Kidney epithelial cell (primary cell): Measurements from ENCODE around the gene TLCD3B. TPM values are rescaled to one million over a fixed set of nuclear protein-coding genes. Genes with fewer than 3 reads are reported as not detected.

ENCODE experiments used
- DNase-seq: peaks from one replicate; pipeline ENCODE4 v3.0.0-alpha.2; 2010; ENCODE audit warnings: low read depth
- H3K27me3 ChIP-seq: 2 replicates; pipeline ENCODE4 v1.6.0; 2011; ENCODE audit warnings: low read length; ENCODE audit not compliant: control insufficient read depth, insufficient read depth
- H3K36me3 ChIP-seq: 2 replicates; pipeline ENCODE4 v1.5.1; 2011; ENCODE audit warnings: low read length; ENCODE audit not compliant: control insufficient read depth, insufficient read depth
- H3K4me3 ChIP-seq: 2 replicates; pipeline ENCODE4 v1.5.1; 2011; ENCODE audit warnings: low read depth, mild to moderate bottlenecking, control low read depth, low read length
- total RNA-seq: library from RNA; depleted of rRNA; stranded (reverse); fragments of >200 nt; gene quantifications from 2 replicates; pipeline ENCODE4 v1.2.3, GENCODE V29; 2015
- TF ChIP-seq, protein P1 (sequence below): IDR thresholded peaks from 2 replicates; pipeline ENCODE4 v1.5.1; 2011; ENCODE audit warnings: mild to moderate bottlenecking, moderate library complexity, low read length, control low read depth, inconsistent platforms; ENCODE audit not compliant: insufficient read depth, poor library complexity, severe bottlenecking

TLCD3B gene
- total RNA-seq, 1 donor from 2014 or later, result not detected

DNA sequence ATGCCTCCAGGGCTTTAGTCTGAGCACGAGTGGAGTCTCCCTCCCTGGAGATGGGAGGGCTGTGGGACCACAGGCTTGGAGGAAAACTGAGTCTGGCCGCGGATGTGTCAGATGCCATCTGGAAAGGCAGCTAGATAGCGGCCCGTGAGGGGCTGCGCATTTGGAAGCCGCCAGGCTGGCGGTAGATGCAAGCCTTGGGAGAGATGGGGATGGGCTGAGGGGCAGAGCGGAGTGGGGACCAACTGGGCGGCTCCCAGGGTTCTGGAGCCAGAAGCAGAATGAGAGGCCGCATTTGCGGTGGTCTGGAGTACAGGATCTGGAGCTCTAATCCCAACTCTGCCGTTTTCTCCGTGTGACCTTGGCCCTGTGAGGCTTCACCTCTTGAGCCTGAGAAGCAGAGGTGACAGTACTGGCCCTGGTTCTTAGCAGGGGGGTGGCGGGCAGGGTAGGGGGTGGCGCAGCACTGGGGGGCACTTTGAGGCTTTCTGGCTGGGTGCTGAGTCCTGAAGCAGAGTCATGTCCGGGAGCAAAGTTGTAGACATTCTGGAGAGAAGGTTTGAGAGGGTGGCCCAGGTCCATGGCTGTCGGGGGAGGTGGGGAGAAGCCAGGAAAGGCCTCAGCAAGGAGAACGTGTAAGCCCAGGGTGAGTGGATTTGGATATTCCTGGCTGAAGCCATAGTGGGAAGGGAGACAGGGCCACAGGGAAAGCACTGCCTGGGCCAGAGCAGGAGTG lies 28.3 kb downstream of the TLCD3B start:
- TF ChIP-seq, protein P1, sequence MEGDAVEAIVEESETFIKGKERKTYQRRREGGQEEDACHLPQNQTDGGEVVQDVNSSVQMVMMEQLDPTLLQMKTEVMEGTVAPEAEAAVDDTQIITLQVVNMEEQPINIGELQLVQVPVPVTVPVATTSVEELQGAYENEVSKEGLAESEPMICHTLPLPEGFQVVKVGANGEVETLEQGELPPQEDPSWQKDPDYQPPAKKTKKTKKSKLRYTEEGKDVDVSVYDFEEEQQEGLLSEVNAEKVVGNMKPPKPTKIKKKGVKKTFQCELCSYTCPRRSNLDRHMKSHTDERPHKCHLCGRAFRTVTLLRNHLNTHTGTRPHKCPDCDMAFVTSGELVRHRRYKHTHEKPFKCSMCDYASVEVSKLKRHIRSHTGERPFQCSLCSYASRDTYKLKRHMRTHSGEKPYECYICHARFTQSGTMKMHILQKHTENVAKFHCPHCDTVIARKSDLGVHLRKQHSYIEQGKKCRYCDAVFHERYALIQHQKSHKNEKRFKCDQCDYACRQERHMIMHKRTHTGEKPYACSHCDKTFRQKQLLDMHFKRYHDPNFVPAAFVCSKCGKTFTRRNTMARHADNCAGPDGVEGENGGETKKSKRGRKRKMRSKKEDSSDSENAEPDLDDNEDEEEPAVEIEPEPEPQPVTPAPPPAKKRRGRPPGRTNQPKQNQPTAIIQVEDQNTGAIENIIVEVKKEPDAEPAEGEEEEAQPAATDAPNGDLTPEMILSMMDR, result no peak
- H3K4me3 ChIP-seq, result no peak overlapping the region
- no peak for DNase-seq
- H3K36me3 ChIP-seq, result peaks cover 1% of the 10 kb centered on the region
- H3K27me3 ChIP-seq, result no peaks in the 10 kb centered on the region

DNA sequence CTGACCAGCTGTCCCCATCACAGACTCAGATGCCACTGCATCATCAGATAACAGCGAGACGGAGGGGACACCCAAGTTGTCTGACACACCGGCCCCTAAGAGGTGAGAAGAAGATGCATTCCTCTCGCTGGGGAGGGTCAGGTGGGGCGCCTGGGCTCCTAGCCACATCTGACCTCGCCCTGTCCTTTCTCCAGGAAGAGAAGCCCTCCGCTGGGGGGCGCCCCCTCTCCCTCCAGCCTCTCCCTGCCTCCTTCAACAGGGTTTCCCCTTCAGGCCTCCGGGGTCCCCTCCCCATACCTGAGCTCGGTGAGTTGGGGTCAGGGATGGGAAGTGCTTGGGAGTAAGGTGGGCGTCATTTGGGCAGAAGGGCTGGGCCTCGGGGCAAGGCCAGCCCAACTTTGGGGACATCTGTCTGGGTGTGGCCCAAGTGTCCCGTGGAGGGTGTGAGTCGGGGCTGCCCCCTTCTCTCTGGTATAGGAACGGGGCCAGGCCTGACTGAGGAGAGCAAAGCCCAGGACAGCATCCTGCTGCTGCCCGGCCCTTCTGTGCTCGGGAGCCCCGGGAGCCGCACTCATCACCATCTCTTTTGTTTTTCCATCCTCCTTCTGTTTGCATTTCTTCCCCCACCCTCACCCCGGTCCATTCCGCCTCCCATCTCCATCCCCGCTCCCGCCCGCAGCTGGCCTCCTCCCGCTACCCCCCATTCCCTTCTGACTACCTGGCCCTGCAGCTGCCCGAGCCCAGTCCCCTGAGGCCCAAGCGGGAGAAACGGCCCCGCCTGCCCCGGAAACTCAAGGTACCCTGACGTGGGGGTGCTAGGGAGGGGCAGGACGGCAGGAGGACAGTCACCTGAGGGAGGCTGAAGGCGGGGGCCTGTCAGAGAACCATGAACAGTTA lies 30.1 kb downstream of the TLCD3B start:
- Histone ChIP-seq H3K4me3 (no peak overlapping the region), H3K36me3 (peaks cover 1% of the 10 kb centered on the region), H3K27me3 (no peaks in the 10 kb centered on the region)
- TF ChIP-seq, protein P1, result peak; percentile 18
- DNase-seq, result no peak

- TF ChIP-seq, protein P1, result no peak
- H3K36me3 ChIP-seq, result peaks cover 1% of the 10 kb centered on the region
- no peak overlapping the region for H3K4me3 ChIP-seq
- H3K27me3 ChIP-seq, result no peaks in the 10 kb centered on the region
- DNase-seq, result no peak
Measured at GRCh38 chr16:29999605-30000004, 31.5 kb downstream of the TLCD3B start.

DNA sequence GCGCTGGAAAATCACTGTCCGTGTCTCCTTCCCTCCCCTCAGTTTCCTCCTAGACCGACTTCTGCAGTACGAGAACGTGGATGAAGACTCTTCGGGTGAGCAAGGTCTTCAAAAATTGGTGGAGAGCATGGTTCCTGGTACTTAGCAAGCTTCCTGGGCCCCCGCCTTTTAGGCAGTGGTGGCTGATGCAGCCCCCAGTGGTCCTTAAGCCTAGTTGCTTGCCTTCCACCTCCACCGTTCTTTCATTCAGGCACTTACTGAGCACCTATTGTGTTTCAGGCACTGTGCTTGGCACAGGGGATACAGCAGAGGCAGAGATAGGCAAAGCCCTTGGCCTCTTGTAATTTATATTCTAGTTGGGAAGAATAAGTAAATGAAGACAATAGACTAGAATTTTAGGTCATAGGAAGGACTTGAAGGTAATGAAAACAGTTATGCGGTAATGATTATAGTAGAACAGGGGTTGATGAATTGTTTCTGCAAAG lies 34.3 kb downstream of the TLCD3B start:
- H3K36me3 ChIP-seq, result peaks cover 2% of the 10 kb centered on the region

GRCh38 chr16:29995911-29996765 lies 34.9 kb downstream of the TLCD3B start, which contains the start of gene INO80E:
TSS of gene INO80E (plus strand) at chr16:29996241. CDS start at chr16:29996311, 70 bp downstream.
- TF ChIP-seq, protein P1, result no peak
- Histone ChIP-seq H3K27me3 (no peaks in the 10 kb centered on the region), H3K4me3 (peak within 1 kb of the TSS; percentile 96), H3K36me3 (peaks cover 2% of the 10 kb centered on the region)
- DNase-seq, result peak; percentile 78

More for the DNA sequence above, 34.3 kb downstream of the TLCD3B start:
- Histone ChIP-seq H3K4me3 (peak overlapping the region; percentile 96), H3K27me3 (no peaks in the 10 kb centered on the region)
- TF ChIP-seq, protein P1, result no peak
- no peak for DNase-seq
